HG02610 (cell line): Measurements from ENCODE around the gene WDR86.

Experiments
- ATAC-seq: cut with Tn5 transposase; IDR thresholded peaks from one replicate; pipeline ENCODE4 v1.9.1; 2021; ENCODE audit warnings: mild to moderate bottlenecking, moderate library complexity; ENCODE audit not compliant: unreplicated experiment

WDR86 gene, protein sequence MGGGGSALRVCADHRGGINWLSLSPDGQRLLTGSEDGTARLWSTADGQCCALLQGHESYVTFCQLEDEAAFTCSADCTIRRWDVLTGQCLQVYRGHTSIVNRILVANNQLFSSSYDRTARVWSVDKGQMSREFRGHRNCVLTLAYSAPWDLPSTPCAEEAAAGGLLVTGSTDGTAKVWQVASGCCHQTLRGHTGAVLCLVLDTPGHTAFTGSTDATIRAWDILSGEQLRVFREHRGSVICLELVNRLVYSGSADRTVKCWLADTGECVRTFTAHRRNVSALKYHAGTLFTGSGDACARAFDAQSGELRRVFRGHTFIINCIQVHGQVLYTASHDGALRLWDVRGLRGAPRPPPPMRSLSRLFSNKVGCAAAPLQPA

GRCh38 chr7:151409667-151410404 lies at the start of gene WDR86:
Gene WDR86, minus strand, starts transcription at chr7:151410038. Its CDS starts 449 bp downstream, at chr7:151409589.
- no peak for ATAC-seq

GRCh38 chr7:151457534-151457933 lies 47.7 kb upstream of the WDR86 start:
- no peak for ATAC-seq

DNA sequence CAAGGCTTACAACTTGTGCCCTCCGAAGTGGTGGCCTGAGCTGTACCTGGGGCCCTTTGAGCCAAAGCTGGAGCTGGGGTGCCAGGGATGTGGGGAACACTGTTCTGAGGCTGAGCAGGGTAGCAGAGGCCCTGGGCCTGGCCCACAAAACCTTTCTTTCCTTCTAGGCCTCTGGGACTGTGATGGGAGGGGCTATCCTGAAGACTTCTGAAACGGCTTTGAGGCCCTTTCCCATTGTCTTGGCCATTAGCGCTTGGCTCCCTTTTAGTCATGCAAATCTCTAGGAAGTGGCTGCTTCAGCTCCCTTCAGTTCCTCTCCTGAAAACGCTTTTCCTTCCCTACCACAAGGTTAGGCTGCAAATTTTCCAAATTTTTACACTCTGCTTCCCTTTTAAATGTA lies 46.9 kb upstream of the WDR86 start:
- no peak for ATAC-seq

DNA sequence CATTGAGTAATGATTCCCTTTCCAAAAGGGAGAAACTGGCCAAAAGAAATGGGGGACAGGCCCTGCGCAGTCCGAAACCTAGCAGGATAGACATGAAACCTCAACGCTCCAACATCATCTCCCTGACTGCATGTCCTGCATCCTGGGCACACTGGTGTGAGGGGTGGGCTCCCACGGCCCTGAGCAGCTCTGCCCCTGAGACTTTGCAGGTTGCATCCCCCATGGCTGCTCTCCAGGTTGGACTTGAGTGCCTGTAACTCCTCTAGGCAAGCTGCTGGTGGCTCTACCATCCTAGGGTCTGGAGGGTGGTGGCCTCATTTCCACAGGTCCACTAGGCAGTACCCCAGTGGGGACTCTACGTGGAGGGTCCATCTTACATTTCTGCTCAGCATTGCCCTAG lies 46.4 kb upstream of the WDR86 start:
- no peak for ATAC-seq

DNA sequence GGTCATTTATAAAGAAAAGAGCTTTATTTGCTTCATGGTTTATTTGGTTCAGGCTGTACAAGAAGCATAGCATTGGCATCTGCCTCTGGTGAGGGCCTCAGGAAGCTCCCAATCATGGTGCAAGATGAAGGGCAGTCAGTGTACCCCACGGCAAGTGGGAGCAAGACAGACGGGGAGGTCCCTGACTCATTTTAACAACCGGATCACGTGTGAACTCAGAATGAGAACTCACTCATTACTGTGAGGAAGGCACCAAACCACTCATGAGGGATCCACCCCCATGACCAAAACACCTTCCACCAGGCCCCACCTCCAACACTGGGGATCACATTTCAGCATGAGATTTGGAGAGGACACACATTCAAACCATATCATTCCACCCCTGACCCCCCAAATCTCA lies 45.9 kb upstream of the WDR86 start:
- ATAC-seq: no peak

- no peak for ATAC-seq
Observed at GRCh38 chr7:151454932-151455530, 45.2 kb upstream of the WDR86 start.

GRCh38 chr7:151454305-151454704 lies 44.5 kb upstream of the WDR86 start:
- ATAC-seq: no peak

GRCh38 chr7:151453326-151453791 lies 43.5 kb upstream of the WDR86 start:
- ATAC-seq: no peak

DNA sequence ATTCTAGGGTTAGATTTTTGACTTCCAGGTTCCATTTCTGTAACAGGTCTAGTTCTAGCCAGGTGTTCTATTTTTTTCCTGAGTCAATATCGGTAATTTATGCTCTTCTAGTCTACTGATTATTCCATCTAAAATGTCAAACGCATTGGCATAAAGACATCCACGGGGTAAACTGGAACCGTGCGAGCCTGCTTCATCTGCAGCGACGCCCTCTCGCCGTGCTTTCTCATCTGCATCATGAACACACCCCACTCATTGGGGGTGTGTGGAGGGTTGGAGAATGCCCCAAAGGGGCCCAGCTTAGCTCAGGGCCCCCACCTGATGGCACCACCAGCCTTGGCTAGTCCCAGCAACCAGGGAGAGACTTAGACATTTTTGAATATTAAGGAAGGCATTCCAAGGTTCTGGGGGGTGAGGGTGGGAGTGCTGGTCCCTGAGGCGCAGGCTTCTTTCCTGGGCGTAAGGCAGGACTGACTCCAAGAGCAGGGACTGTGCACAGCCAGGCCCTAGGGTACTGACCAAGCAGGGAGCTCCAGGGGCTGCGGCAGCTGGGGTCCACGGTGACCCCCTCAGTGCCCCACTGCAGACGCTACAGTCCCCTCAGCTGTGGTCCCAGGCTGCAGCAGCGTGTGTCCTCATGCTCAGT lies 43.0 kb upstream of the WDR86 start:
- ATAC-seq: no peak

- ATAC-seq: no peak
Observed at GRCh38 chr7:151451626-151452571, 42.1 kb upstream of the WDR86 start.

- no peak for ATAC-seq
Observed at GRCh38 chr7:151451156-151451555, 41.3 kb upstream of the WDR86 start.

- no peak for ATAC-seq
Observed at GRCh38 chr7:151449990-151450389, 40.2 kb upstream of the WDR86 start.

- no peak for ATAC-seq
Observed at GRCh38 chr7:151448261-151449252, 38.7 kb upstream of the WDR86 start.

DNA sequence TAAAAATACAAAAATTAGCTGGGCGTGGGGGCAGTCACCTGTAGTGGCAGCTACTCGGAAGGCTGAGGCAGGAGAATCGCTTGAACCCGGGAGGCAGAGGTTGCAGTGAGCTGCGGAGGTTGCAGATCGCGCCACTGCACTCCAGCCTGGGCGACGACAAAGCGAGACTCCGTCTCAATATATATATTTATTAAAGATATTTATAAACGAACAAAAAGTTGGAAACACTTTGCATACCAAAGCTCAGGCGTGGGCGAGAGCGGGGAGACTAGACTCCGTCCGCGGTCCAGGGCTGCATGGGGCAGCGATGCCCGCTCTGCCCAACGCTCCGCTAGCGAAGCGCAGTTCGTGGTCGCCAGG lies 38.0 kb upstream of the WDR86 start:
- no peak for ATAC-seq

DNA sequence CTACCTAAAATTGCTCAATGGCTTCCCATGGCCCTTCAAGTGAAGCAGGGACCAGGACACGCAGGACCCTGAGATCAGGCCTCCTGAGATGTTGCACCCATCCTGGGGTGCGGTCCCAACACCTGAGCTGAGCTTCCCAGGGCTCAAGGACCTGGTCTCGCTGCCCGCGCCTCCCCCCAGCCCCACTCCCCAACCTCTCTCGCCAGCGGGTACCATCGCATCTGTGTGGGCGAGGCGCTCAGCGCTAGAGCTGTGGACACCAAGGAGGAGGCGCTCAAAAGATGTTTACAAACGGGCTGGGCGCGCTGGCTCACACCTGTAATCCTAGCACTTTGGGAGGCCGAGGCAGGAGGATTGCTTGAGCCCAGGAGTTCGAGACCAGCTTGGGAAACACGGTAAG lies 37.5 kb upstream of the WDR86 start:
- no peak for ATAC-seq

DNA sequence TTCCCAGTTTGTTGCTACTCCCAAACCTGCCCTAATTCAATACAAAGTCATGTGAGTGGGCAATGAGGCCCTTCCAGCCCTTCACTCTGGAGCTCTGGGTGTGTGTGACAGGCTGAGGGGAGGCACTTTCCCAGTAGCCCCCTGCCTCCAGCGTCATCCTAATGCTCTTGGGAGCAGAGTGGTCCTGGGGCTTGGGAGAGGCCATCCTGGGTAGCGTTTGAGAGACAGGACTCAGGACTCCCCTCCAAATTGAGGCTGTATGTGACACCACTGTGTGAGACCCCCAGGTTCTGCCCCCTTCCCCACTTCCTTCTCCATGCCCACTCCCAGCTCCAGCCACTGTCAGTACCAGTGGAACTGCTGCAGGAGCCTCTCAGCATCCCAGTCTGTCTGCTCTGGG lies 36.6 kb upstream of the WDR86 start:
- no peak for ATAC-seq

- no peak for ATAC-seq
Observed at GRCh38 chr7:151444632-151445031, 34.8 kb upstream of the WDR86 start.

DNA sequence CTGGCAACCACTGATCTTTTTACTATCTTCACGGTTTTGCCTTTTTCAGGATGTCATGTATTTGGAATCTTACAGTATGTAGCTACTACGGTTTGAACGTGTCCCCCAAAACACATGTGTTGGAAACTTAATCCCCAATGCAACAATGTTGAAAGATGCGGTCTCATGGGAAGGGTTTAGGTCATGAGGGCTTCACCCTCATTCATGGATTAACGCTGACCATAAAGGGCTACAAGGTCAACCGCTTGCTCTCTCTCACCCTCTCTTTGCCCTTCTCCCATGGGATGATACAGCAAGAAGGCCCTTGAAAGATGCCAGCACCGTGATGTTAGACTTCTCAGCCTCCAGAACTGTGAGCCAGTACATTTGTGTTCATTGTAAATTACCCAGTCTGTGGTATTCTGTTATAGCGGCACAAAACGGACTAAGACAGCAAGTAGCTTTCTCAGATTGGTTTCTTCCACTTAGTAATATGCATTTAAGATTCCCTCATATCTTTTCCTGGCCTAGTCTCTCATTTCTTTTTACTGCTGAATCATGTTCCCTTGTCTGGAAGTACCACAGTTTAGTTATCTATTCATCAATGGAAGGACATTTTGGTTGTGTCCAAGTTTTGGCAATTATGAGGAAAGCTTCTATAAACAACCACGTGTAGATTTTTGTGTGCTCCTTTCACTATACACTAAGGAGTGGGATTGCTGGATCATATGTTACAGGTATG lies 33.1 kb upstream of the WDR86 start:
- no peak for ATAC-seq
